Suprapubic skin (tissue), 4 donors: ENCODE measurements around the gene CRACR2B.

ENCODE experiments used
- EP300 ChIP-seq: sonication (generic); formaldehyde crosslinking; IDR thresholded peaks from one replicate; pipeline ENCODE4 v1.6.1; 2017; ENCODE audit warnings: antibody characterized with exemption
- POLR2A ChIP-seq, 2 donors: fragments of 450-650 bp; IDR thresholded peaks; one replicate each; pipeline ENCODE4 v1.6.1; 2017; ENCODE audit warnings: antibody characterized with exemption in 2 of 2, mild to moderate bottlenecking in 2 of 2, moderate library complexity in 2 of 2
- POLR2AphosphoS5 ChIP-seq, 3 donors: sonication (generic); formaldehyde crosslinking; IDR thresholded peaks; one replicate each; pipeline ENCODE4 v1.6.1; 2017; ENCODE audit warnings: antibody characterized with exemption in 3 of 3
- TF ChIP-seq, protein P1 (sequence below), 2 donors: fragments of 200-600 bp in 1 of 2; fragments of 450-650 bp in 1 of 2; sonication (generic) in 1 of 2; IDR thresholded peaks; one replicate each; pipeline ENCODE4 v1.5.1; 2016 to 2019; ENCODE audit warnings: antibody characterized with exemption in 2 of 2, mild to moderate bottlenecking in 1 of 2, moderate library complexity in 1 of 2

DNA sequence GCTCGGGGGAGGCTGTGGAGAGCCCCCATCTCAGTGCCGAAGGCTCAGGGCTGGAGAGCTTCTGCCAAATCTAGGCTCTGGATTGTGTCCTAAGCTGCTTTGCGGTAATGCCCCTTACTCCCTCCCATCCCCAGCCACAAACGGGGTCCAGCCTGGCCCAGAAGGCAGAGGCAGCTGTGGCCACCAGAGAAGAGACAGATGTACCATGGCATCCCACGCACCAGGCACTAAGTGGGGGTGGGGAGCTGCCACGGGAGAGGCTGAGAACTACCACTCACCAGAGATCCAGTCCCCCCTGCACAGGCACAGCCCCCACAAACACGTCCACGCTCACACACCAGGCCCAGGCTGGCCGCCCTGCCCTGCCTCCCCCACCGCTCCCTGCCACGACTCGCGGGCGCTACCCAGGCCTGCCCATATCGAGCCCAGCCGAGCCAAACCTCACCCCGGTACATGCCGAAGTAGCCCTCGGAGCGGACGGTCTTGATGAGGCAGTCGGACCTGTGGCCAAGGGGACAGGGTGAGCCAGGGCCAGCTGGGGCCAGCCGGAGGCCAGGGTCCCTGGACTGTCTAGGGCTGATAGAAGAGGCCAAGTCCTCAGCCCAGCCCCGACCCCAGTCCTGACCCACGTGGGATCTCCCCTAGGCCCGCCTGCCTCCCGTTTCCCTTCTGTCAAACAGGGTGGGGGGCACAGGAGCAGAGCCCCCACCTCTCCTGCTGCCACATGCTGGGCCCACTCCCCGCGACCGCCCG is 33.5 kb upstream of the CRACR2B start:
- TF ChIP-seq, protein P1, sequence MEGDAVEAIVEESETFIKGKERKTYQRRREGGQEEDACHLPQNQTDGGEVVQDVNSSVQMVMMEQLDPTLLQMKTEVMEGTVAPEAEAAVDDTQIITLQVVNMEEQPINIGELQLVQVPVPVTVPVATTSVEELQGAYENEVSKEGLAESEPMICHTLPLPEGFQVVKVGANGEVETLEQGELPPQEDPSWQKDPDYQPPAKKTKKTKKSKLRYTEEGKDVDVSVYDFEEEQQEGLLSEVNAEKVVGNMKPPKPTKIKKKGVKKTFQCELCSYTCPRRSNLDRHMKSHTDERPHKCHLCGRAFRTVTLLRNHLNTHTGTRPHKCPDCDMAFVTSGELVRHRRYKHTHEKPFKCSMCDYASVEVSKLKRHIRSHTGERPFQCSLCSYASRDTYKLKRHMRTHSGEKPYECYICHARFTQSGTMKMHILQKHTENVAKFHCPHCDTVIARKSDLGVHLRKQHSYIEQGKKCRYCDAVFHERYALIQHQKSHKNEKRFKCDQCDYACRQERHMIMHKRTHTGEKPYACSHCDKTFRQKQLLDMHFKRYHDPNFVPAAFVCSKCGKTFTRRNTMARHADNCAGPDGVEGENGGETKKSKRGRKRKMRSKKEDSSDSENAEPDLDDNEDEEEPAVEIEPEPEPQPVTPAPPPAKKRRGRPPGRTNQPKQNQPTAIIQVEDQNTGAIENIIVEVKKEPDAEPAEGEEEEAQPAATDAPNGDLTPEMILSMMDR (IDR thresholded peaks at IDR 0.05) = no peak
- TF ChIP-seq POLR2A (IDR thresholded peaks at IDR 0.05) (no peak), POLR2AphosphoS5 (IDR thresholded peaks at IDR 0.05) (no peak), EP300 (no peak)
